Measurements from ENCODE around the gene PCNA. TPM values are rescaled to one million over a fixed set of nuclear protein-coding genes. Genes with fewer than 3 reads are reported as not detected.

PCNA gene
- polyA plus RNA-seq, 1 donor (not counting 4 experiments of a cell fraction or from before 2014, with no cell fraction given), result 130 TPM

DNA sequence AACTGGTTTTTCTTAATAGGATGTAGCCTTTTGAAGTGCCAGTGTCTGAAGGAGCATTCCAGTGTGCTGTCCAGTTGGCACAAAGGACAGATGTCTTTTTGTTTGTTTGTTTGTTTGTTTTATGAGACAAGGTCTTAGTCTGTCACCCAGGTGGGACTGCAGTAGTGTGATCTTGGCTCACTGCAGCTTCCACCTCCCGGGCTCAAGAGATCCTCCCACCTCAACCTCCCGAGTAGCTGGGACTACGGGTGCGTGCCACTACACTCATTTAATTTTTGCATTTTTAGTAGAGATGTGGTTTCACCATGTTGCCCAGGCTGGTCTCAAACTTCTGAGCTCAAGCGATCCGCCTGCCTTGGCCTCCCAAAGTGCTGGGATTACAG lies 34.8 kb upstream of the PCNA start:
- no peaks in the 10 kb centered on the region for H3K9me3 ChIP-seq (ENCODE audit: control insufficient read depth, low read depth, low read length)
- no peaks in the 10 kb centered on the region for H3K27me3 ChIP-seq (ENCODE audit: control insufficient read depth, extremely low read depth, insufficient read depth, low read length)
- peak overlapping the region; percentile 67 for H3K27ac ChIP-seq (ENCODE audit: control insufficient read depth, insufficient read depth, low read length)
- dilution Hi-C loops (cut with MboI; ENCODE audit: extremely low pct_ligation_motif_present, low sequenced_read_pairs), result no loop called here
- TF ChIP-seq, protein P1, sequence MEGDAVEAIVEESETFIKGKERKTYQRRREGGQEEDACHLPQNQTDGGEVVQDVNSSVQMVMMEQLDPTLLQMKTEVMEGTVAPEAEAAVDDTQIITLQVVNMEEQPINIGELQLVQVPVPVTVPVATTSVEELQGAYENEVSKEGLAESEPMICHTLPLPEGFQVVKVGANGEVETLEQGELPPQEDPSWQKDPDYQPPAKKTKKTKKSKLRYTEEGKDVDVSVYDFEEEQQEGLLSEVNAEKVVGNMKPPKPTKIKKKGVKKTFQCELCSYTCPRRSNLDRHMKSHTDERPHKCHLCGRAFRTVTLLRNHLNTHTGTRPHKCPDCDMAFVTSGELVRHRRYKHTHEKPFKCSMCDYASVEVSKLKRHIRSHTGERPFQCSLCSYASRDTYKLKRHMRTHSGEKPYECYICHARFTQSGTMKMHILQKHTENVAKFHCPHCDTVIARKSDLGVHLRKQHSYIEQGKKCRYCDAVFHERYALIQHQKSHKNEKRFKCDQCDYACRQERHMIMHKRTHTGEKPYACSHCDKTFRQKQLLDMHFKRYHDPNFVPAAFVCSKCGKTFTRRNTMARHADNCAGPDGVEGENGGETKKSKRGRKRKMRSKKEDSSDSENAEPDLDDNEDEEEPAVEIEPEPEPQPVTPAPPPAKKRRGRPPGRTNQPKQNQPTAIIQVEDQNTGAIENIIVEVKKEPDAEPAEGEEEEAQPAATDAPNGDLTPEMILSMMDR (optimal IDR thresholded peaks at IDR 0.05 in 1 of 3, IDR thresholded peaks at IDR 0.05 in 1 of 3, conservative IDR thresholded peaks at IDR 0.05 in 1 of 3; ENCODE audit: extremely low read depth in 1 of 3, insufficient read depth in 2 of 3, low read length in 3 of 3), result no peak
- no peak for TF ChIP-seq EZH2 (IDR thresholded peaks at IDR 0.05; ENCODE audit: low read length)
- H3K9ac ChIP-seq (ENCODE audit: control insufficient read depth, extremely low read depth, insufficient read depth, low read length), result no peak overlapping the region
- H3K9me1 ChIP-seq (ENCODE audit: control insufficient read depth, extremely low read depth, insufficient read depth, low read length), result peaks cover 6% of the 10 kb centered on the region
- H3K4me1 ChIP-seq (ENCODE audit: control insufficient read depth, extremely low read depth, insufficient read depth, low read length), result peaks cover 35% of the 10 kb centered on the region
- H3K4me2 ChIP-seq (ENCODE audit: control insufficient read depth, extremely low read depth, insufficient read depth, low read depth, low read length), result peak overlapping the region; percentile 68
- H3K4me3 ChIP-seq (ENCODE audit: control insufficient read depth in 2 of 3, extremely low read depth in 1 of 3, insufficient read depth in 2 of 3, low read depth in 1 of 3, low read length in 3 of 3), result no peak overlapping the region
- H3K36me3 ChIP-seq (ENCODE audit: control insufficient read depth in 2 of 2, extremely low read depth in 1 of 2, insufficient read depth in 2 of 2, low read length in 2 of 2), result no peaks in the 10 kb centered on the region
- FAIRE-seq (no peak), DNase-seq (ENCODE audit: low read depth, low spot score) (no peak)
- no peak overlapping the region for H2AFZ ChIP-seq (ENCODE audit: control insufficient read depth, low read length)
- H3K79me2 ChIP-seq (ENCODE audit: control insufficient read depth, insufficient read depth, low read length), result peaks cover 60% of the 10 kb centered on the region
- H4K20me1 ChIP-seq (ENCODE audit: control insufficient read depth, extremely low read depth, insufficient read depth, low read length), result no peaks in the 10 kb centered on the region

DNA sequence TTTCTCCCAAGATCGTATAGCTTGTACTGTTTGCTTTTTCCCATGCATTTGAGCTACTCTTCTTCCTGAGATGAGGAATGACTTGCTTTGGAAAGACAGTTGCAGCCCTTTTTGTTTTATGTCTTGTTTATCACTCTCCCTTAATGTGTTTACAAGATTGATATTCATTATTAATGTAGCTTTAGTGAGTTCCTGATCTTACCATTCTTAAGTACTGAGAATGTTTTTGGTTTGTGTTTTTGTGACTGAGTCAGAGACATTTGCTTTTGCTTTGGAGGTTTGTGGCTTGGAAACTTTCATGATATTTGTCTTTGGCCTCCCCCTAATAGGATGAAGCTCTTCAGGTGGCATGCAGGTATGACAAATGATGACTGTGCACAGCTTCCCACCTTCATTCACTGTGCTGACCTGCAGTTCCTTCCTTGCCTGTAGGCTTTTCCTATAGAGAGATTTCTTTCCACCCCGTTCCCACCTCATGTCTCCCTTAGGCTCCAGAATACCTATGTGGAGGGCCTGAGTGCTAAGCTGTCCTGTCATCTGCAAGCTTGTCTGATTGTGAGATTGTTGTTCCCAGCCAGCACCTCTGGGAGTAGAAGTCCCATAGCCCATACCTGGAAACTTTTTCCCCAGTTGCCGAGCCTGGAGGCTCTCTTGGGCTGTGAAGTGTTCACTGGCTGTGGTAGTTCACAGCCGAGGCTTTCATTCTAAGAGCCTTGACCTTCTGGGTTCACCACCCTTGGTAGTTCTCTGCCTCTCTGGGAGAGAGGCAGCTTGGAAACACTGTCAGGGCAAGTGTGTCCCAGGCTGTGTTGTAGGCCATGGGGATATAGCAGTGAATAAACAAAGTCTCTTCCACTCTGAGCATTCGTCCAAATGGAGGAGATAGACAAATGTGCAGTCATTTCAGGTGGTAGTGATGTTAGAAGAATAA lies 34.1 kb upstream of the PCNA start:
- peaks cover 35% of the 10 kb centered on the region for H3K4me1 ChIP-seq (ENCODE audit: control insufficient read depth, extremely low read depth, insufficient read depth, low read length)
- peak overlapping the region; percentile 52 for H3K9ac ChIP-seq (ENCODE audit: control insufficient read depth, extremely low read depth, insufficient read depth, low read length)
- peaks cover 65% of the 10 kb centered on the region for H3K79me2 ChIP-seq (ENCODE audit: control insufficient read depth, insufficient read depth, low read length)

More for the DNA sequence above, 34.1 kb upstream of the PCNA start:
- H3K27ac ChIP-seq (ENCODE audit: control insufficient read depth, insufficient read depth, low read length), result peak overlapping the region; percentile 79
- FAIRE-seq (peak; percentile 99), DNase-seq (ENCODE audit: low read depth, low spot score) (peak; percentile 89)
- no peaks in the 10 kb centered on the region for H3K27me3 ChIP-seq (ENCODE audit: control insufficient read depth, extremely low read depth, insufficient read depth, low read length)
- no peaks in the 10 kb centered on the region for H3K9me3 ChIP-seq (ENCODE audit: control insufficient read depth, low read depth, low read length)
- H2AFZ ChIP-seq (ENCODE audit: control insufficient read depth, low read length), result peak overlapping the region; percentile 30
- peak overlapping the region; percentile 68 for H3K4me2 ChIP-seq (ENCODE audit: control insufficient read depth, extremely low read depth, insufficient read depth, low read depth, low read length)
- dilution Hi-C loops (cut with MboI; ENCODE audit: extremely low pct_ligation_motif_present, low sequenced_read_pairs), result no loop called here
- H3K9me1 ChIP-seq (ENCODE audit: control insufficient read depth, extremely low read depth, insufficient read depth, low read length), result peaks cover 6% of the 10 kb centered on the region
- H3K36me3 ChIP-seq (ENCODE audit: control insufficient read depth in 2 of 2, extremely low read depth in 1 of 2, insufficient read depth in 2 of 2, low read length in 2 of 2), result no peaks in the 10 kb centered on the region
- H3K4me3 ChIP-seq (ENCODE audit: control insufficient read depth in 2 of 3, extremely low read depth in 1 of 3, insufficient read depth in 2 of 3, low read depth in 1 of 3, low read length in 3 of 3), result peak overlapping the region in 1 of 3 experiments; percentile 42
- no peak for TF ChIP-seq EZH2 (IDR thresholded peaks at IDR 0.05; ENCODE audit: low read length)
- TF ChIP-seq, protein P1 (optimal IDR thresholded peaks at IDR 0.05 in 1 of 3, IDR thresholded peaks at IDR 0.05 in 1 of 3, conservative IDR thresholded peaks at IDR 0.05 in 1 of 3; ENCODE audit: extremely low read depth in 1 of 3, insufficient read depth in 2 of 3, low read length in 3 of 3), result peak in 2 of 3 experiments; percentile 12 to 37
- no peaks in the 10 kb centered on the region for H4K20me1 ChIP-seq (ENCODE audit: control insufficient read depth, extremely low read depth, insufficient read depth, low read length)

Measured in keratinocyte (primary cell).